NCI-H128 (cell line): ENCODE results near the gene MOCOS.
"Not testable (repeated sequence)": the region's sequence is repeated elsewhere in the genome, so short reads cannot be mapped to it uniquely, and the experiment has no call there.

Source experiments
- DNase-seq: peaks from one replicate; lab custom pipeline; 2025; ENCODE audit not compliant: unreplicated experiment; lab: John Stamatoyannopoulos, UW

MOCOS gene

DNA sequence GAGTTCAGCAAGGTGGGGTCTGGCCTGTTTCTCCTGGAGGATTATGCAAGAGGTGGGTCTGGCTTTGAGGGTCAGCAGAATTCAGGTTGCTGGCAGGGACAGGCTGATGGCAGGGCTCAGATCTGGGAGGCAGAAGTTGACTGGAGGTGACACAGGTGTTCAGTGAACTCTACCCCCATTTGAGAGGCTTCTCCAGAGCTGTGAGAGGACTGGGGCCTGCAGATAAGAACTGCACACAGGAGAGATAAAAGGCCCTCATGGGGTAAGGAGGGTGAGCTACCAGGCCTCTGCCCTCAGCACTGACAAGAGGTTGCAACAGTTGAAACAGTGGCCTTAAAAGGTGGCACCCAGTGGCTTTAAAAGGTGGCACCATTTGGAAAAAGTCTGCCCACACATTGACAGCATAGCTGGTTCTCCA, 13.1 kb downstream of the MOCOS start:
- DNase-seq: no peak

DNA sequence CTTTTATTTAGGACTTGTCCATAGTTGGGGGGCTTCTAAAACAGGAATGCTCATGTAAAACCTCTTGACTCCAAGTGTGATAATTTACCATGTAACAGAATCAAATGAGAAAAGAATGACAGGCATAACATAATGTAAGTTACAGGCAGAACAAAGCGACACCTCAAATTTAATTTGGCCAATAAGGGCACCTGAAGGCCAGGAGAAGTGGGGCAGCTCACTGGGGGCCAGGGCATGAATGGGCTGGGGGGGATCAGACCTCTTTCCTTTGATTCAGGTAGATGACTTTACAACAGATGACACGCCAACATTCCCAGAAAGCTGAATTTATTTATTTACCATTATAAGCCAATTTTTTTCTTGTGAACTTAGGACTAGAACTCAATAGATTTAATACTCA, 14.5 kb downstream of the MOCOS start:
- no peak for DNase-seq

DNA sequence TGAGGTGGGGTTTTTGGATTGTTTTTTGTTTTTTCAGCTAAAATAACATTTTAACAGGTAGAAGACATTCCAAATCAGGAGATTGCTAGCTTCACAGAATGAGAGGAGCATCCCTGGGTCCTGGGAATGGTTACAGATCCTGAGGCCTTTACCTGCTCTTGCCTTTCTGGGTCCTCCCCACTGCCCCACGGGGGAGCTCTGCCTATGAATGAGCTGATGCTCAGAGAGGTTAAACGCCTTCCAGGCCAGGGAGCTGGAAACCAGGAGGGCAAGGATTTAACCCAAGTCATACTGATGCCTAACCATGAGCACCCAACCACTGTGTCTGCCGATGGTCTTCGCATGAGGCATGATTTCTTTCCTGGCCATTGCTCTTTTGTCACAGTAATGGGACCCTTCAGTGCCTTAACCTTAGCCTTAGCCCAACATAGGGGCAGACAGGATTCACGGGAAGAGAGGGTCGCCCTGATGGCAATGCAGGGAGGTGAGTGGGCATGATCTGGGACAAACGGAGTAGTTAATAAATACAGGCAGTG, 16.1 kb downstream of the MOCOS start:
- no peak for DNase-seq

DNA sequence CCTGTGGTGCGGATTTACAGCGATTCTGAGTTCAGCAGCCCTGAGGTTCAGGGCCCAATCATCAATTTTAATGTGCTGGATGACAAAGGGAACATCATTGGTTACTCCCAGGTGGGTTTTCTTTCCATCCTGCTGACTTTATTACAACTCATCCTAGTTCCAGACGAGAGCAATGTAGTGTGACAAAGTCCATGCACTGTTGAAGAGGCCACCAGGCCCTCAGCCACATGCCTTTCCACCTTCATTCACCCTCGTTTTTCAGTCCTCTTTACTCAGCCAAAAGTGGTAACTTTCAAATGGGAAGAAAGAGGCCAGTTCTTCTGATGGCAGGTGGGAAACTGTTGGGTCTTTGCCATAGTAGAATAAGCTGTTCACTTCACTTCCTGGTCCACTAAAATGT, 17.9 kb downstream of the MOCOS start:
- DNase-seq: no peak

DNA sequence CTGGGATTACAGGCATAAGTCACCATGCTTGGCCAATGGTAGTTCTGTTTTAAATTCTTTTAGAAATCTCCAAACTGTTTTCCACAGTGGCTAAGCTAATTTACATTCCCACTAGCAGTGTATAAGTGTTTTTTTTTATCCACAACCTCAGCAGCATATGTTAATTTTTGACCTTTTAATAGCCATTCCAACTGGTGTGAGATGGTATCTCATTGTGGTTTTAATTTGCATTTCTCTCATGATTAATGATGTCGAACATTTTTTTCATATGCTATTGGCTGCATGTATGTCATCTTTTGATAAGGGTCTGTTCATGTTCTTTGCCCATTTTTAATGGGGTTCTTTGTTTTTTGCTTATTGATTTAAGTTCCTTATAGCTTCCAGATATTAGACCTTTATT, 20.0 kb downstream of the MOCOS start:
- no peak for DNase-seq

DNA sequence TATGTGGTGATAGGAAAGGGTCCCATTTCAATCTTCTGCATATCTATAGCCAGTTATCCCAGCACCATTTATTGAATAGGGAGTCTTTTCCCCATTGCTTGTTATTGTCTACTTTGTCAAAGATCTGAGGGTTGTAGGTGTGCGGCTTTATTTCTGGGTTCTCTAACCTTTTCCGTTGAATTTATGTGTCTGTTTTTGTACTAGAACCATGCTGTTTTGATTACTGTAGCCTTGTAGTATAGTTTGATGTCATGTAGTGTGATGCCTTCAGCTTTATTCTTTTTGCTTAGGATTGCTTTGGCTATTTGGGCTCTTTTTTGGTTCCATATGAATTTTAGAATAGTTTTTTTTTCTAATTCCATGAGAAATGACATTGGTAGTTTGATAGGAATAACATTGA, 20.7 kb downstream of the MOCOS start:
- DNase-seq: not testable (repeated sequence)

DNA sequence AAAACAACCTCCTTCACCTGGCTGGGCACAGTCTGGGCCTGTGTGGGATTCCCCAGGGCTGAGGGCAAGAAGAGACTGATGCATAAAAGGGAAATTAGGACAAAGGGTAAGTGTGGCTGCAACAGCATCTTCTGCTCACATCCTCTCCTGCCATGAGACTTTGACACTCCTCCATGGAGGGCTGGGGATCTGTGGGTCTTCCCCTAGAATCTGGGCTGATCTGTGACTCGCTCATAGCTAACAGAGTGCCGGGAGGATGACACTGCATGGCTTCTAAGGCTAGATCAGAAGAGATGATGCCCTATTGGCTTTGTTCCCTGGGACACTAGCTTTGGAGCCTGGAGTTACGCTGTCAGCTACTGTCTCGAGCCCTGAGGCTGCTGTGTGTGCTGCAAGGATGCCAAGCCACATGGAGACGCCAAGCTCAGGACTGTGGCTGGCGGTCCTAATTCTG, 24.3 kb downstream of the MOCOS start:
- DNase-seq: no peak

DNA sequence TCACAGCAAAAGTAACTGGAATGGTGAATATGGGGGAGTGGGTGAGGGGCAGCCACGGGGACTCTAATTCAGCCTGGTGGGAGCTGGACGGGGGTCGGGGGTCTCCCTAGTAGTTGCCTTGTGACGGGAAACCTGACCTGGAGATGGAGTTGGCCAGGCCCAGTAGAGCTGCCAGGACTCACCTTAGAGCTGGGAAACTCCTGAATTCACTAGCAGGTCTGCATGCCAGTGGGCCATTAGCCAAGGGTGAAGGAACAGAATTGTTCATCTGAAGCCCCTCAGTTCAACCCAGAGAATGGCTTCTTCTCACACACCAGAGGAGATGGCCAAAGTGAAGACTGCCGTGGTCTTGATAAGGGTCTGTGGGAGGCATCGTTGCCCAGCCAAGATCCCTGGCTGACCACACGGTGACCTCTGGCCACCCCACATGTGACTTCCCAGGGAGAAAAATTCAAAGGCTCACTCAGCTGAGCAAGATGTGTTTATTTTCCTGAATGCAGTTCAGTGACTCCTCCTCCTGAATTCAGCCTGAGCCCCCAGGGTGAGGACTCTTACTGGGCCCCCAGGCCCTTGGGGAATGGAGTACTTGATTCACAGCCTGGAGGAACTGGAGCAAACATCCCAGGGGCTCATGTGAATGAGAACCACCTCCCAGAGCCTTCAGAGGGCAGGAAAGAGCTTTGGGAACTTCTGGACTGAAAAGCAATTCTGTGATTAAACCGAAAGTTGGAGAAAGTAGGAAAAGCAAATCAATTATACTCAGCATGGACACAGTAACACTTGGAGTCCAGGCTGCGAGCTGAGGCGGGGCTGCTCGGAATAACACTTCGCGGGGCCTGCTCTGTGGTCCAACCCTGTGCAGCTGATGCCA, 25.2 kb downstream of the MOCOS start:
- DNase-seq: no peak

DNA sequence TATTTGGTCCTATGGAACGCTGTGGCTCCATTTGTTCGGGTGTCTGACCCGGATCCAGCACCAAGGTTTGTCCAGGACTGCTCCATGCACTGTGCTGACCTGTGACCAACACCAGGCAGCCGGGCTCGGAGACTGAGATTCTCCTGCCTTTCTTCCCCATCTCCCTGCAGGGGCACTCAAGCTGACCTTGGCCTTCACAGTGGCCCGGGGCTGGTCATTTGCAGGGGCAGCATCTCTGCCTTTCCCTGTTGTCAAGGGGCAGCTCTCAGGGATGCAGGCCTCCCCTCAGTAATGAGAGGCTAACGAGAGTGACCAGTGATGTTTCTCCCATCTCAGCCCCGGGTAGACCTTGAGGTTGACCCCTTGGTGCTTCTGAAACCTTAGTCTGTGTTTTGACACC, 27.5 kb downstream of the MOCOS start:
- no peak for DNase-seq

DNA sequence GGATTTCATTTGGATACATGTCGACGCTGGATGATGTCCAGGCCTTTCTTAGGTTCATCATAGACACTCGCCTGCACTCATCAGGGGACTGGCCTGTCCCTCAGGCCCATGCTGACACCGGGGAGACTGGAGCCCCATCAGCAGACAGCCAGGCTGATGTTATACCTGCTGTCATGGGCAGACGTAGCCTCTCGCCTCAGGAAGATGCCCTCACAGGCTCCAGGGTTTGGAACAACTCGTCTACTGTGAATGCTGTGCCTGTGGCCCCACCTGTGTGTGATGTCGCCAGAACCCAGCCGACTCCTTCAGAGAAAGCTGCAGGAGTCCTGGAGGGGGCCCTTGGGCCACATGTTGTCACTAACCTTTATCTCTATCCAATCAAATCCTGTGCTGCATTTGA, 28.3 kb downstream of the MOCOS start:
- no peak for DNase-seq

DNA sequence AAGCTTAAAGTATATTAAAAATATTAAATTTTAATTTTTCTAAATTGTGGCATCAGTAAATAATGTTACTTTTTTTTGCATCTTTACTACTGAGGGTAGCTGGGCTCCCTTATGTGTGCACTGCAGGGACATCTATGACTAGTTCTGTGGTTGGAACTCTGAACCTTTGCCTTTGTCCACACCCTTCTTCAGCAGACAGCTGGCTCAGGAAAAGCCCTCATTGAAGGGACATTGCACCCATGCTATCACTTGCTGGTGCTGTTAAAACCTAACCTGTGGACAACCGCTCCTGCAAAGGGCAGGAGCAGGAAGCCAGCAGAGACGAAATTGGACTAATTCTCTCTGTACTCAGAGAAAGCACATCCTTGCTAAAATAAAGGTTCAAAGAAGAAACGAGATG, 30.1 kb downstream of the MOCOS start:
- no peak for DNase-seq

DNA sequence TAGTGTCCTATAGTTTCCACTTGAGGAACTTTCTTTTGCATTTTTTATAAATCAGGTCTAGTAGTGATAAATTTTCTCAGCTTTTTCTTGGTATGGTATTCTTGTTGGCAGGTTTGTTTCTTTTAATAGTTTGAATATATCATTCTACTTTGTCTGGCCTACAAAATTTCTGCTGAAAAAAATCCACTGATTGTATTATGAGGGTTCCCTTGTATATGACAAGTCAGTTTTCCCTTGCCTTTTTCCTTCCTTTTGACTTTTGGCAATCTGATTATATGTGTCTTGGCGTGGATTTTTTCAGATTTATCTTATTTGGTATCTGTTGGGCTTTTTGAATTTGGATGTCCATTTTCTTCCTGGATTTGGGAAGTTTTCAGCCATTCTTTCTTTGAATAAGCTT, 41.9 kb downstream of the MOCOS start:
- DNase-seq: no peak

DNA sequence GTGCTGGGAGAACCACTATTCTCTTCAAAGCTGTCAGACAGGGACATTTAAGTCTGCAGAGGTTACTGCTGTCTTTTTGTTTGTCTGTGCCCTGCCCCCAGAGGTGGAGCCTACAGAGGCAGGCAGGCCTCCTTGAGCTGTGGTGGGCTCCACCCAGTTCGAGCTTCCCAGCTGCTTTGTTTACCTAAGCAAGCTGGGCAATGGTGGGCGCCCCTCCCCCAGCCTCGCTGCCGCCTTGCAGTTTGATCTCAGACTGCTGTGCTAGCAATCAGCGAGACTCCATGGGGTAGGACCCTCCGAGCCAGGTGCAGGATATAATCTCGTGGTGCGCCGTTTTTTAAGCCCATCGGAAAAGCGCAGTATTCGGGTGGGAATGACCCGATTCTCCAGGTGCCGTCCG, 53.2 kb downstream of the MOCOS start:
- not testable (repeated sequence) for DNase-seq

DNA sequence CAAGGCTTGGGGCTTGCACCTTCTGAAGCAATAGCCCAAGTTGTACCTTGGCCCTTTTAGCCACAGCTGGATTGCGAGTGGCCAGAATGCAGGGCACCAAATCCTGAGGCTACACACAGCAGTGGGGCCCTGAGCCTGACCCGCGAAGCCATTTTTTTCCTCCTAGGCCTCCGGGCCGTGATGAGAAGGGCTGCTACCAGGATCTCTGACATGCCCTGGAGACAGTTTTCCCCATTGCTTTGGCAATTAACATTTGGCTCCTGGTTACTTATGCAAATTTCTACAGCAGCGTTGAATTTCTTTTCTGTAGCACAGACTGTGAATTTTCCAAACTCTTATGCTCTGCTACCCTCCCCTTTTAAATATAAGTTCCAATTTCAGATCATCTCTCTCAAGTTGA, 54.5 kb downstream of the MOCOS start:
- no peak for DNase-seq

DNA sequence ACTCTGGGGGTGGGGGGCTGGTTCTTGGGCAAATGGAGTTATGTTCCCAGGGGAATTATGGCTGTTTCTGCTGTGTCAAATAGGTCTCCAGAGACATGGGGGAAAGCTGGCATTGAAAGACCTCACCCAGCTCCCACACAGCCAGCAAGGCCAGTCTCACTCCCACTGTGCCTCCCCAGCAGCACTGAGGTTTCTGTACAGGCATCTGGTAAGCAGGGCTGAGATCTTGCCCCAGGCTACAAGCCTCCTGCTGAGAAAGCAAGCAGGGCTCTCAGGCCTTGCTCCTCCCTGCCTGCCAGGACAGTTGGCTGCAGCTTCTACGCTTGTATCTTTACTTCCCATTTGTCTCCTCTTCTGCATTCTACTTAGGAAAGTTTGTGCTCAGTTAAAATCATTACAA, 59.7 kb downstream of the MOCOS start:
- no peak for DNase-seq

DNA sequence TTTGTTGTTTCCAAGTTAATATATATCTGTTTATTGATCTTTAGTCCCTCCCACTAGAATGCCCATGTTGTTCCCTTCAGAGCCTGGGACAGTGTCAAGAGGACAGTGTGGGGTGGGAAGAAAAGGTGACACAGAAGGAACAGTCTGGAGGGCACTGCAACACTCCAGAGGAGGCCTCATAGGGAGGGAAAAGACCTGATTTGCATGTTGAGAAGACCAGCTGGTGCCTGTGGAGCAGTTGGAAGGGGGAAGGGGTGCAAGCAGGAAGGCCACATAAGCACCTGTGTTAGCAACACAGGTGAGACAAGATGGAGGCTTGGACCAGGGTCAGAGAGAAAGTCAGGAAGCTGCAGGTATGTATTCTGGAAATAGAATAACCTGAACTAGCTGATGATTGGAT, 62.1 kb downstream of the MOCOS start:
- no peak for DNase-seq

DNA sequence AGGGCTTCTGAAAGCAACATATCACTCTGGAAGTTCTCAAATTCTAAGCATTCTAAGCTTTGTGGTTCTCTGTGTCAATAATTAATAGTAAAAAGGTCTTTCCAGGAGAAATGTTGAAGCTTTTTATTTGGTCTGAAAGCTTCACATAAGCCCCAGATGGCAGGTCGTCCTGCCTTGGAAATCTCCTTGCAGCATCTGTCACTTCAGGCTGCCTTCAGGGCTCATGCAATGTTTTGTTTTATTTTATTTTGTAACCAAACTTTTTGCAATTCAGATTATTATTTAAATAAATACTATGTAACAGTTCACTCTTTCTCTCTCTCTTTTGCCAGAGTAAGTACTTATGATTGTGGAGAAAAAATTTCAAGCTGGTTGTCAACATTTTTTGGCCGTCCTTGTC, 63.5 kb downstream of the MOCOS start:
- DNase-seq: no peak

DNA sequence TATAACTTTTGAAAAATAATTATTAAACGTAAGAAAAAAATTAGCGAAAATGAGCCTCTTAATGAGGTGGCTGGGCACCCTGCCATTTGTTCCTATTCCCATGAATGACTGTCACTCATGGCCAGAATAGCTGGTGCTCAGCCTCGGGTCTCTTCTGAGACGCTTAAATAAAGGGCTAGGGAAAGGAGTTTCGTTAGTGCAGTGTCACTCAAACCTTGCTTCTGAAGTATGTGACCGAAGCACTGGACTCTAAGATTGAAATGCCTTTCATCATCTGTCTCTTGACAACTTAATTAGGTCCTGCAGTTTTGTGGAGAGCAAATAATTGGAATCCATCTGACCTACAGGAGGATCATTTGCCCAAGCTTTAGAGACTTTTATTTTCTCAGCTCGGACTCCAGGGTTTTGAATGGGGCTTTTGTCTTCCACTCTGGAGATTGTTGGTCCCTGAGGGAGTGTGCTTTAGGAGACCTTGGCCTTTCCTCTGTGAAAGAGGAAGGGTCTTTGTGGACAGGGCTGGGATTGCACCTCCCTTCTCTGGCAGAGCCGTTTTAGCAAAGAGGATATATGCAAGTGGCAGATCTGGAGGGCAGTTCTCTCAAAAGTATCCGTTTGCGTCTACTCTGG, 67.9 kb downstream of the MOCOS start:
- no peak for DNase-seq

DNA sequence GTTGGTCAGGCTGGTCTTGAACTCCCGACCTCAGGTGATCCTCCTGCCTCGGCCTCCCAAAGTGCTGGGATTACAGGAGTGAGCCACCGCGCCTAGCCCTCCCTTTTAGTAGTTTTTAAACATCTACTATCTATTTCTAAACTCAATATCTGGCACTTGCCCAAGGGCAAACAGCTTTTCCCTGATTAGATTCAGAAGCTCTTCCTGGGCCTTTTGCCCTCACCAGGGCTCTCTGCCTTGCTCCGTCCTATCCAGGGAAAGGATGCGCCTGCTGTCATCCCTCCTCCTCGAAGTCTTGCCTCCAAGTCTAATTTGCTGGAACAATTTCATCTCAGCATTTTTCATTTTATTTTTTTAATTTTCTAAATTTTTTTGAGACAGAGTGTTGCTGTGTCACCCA, 68.8 kb downstream of the MOCOS start:
- no peak for DNase-seq

DNA sequence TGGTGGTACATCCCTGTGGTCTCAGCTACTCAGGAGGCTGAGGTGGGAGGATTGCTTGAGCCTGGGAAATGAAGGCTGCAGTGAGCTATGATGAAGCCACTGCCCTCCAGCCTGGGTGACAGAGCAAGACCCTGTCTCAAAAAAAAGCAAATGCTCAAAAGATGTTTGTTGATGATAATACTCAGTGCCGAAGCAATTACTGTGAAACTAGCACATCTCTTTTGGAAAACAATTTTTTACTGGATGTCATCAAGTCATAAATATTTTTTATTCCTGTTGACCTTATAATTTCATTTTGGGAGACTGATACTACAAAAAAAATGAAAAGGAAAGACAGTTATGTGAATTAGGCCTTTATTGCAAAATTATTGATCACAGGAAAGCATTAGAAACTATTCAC, 75.7 kb downstream of the MOCOS start:
- DNase-seq: no peak

DNA sequence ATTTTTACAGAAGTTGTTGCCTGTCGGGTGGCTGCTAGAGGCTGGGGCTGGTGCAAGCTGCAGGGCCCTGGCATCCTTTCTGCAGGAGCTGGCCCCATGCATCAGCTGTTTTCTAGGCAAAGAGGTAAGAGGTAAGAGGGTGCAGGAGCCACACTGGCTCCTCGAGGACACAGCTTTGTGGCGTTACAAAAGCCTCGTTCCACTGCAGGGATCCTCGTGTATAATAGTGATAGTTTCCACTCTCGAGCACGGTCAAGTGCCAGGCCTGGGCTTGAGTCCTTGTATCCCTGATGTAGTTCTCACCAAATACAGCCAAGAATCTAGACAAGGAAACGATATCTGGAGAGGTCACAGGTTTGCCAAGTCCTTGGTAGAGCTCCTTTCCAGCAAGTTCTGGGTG, 77.0 kb downstream of the MOCOS start:
- no peak for DNase-seq

DNA sequence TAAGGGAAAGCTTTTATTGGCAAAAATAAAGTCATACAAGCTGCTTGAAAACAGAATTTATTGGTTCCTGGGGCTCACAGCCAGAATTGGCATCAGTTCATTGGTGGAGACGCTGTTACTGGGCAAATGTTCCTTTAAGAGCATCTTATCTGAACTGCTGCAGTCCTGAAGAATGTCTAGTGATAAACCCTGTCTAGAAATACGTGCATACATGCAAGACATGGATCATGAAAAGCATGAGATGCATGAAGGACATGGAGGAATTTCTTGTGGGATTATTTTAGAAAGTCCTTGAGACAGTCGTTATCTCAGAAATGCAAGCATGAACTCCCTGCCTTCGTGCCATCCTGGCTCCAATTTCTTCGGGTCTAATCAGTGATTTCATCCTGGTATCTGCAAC, 77.7 kb downstream of the MOCOS start:
- no peak for DNase-seq
